CD4-positive, alpha-beta memory T cell (primary cell): ENCODE data around the gene ALK. TPM values are rescaled to one million over a fixed set of nuclear protein-coding genes. Genes with fewer than 3 reads are reported as not detected.

Experiments used
- CTCF ChIA-PET: fragments of 350-600 bp; sonication (Branson Sonifier 250); formaldehyde crosslinking; loops from one replicate; lab custom pipeline; 2021; ENCODE audit warnings: inconsistent platforms; ENCODE audit not compliant: partially characterized antibody; lab: Charles Lee
- POLR2A ChIA-PET: fragments of 350-600 bp; sonication (Branson Sonifier 250); formaldehyde crosslinking; loops from one replicate; lab custom pipeline; 2021; ENCODE audit not compliant: partially characterized antibody; lab: Charles Lee
- DNase-seq, 5 donors: peaks; one replicate each; pipeline versions ENCODE4 v3.0.0 to v3.0.0-alpha.2; 2020 to 2022; ENCODE audit warnings: mixed read lengths in 1 of 5
- H3K27ac ChIP-seq: one replicate; pipeline ENCODE4 v1.7.0; 2013; ENCODE audit warnings: low read depth, low read length
- H3K27me3 ChIP-seq: 2 replicates; pipeline ENCODE4 v1.7.0; 2013; ENCODE audit warnings: mild to moderate bottlenecking, low read length, moderate library complexity; ENCODE audit not compliant: insufficient read depth
- H3K36me3 ChIP-seq: 2 replicates; pipeline ENCODE4 v1.7.0; 2013; ENCODE audit warnings: mild to moderate bottlenecking, low read length, moderate library complexity; ENCODE audit not compliant: insufficient read depth
- H3K4me1 ChIP-seq: 2 replicates; pipeline ENCODE4 v1.7.0; 2013; ENCODE audit warnings: mild to moderate bottlenecking, low read length, moderate library complexity; ENCODE audit not compliant: insufficient read depth
- H3K4me3 ChIP-seq, 2 donors: one replicate each; pipeline ENCODE4 v1.7.0; 2013; ENCODE audit warnings: low read length in 2 of 2, mild to moderate bottlenecking in 1 of 2
- H3K9me3 ChIP-seq, 2 donors: one replicate each; pipeline ENCODE4 v1.7.0; 2013; ENCODE audit warnings: low read length in 2 of 2, control low read depth in 1 of 2; ENCODE audit not compliant: control insufficient read depth in 1 of 2
- H3K27ac Mint-ChIP-seq, 7 donors: one replicate each; pipeline ENCODE4 v1.8.0; 2020 to 2021; ENCODE audit warnings: mixed read lengths in 7 of 7, mild to moderate bottlenecking in 6 of 7, inconsistent platforms in 3 of 7, moderate library complexity in 3 of 7
- H3K27me3 Mint-ChIP-seq, 2 donors: one replicate each; pipeline ENCODE4 v1.8.0; 2020 to 2021; ENCODE audit warnings: mixed read lengths in 2 of 2
- H3K36me3 Mint-ChIP-seq, 2 donors: one replicate each; pipeline ENCODE4 v1.8.0; 2020 to 2021; ENCODE audit warnings: mixed read lengths in 2 of 2, inconsistent platforms in 1 of 2, mild to moderate bottlenecking in 1 of 2
- H3K4me1 Mint-ChIP-seq, 4 donors: one replicate each; pipeline ENCODE4 v1.8.0; 2020 to 2021; ENCODE audit warnings: mixed read lengths in 4 of 4, mild to moderate bottlenecking in 1 of 4
- H3K4me3 Mint-ChIP-seq, 8 donors: one replicate each; pipeline ENCODE4 v1.8.0; 2020 to 2021; ENCODE audit warnings: mixed read lengths in 8 of 8, mild to moderate bottlenecking in 7 of 8, moderate library complexity in 6 of 8, inconsistent platforms in 3 of 8
- H3K9me3 Mint-ChIP-seq, 8 donors: one replicate each; pipeline ENCODE4 v1.8.0; 2020 to 2021; ENCODE audit warnings: mixed read lengths in 8 of 8, mild to moderate bottlenecking in 5 of 8, inconsistent platforms in 3 of 8, moderate library complexity in 1 of 8
- intact Hi-C: fragments of 100-400 bp; cut with micrococcal nuclease; formaldehyde crosslinking; loops from one replicate; pipeline ENCODE4 v1.15.1; 2023
- polyA plus RNA-seq, 2 donors: library from polyadenylated mRNA; unstranded; fragments of 300-500 nt; fragmentation: Illumina TruSeq; gene quantifications; one replicate each; pipeline ENCODE4 v1.2.3, GENCODE V29; 2021
- total RNA-seq, 2 experiments: library from RNA; stranded (reverse); gene quantifications; one replicate each; pipeline ENCODE4 v1.2.3, GENCODE V29; 2021

Gene ALK
- total and polyA plus RNA-seq, 4 experiments from 2014 or later: 0.07 TPM; not detected in 3

- H3K36me3 Mint-ChIP-seq: no peaks in the 10 kb centered on the region
- H3K27ac Mint-ChIP-seq: peak overlapping the region in 1 of 7 donors; percentile 54
- no peaks in the 10 kb centered on the region for H3K36me3 ChIP-seq
- H3K27ac ChIP-seq: no peak overlapping the region
- H3K9me3 Mint-ChIP-seq: no peaks in the 10 kb centered on the region
- H3K27me3 Mint-ChIP-seq: no peaks in the 10 kb centered on the region
- H3K4me1 ChIP-seq: no peaks in the 10 kb centered on the region
- no peak overlapping the region for H3K4me3 ChIP-seq
- POLR2A ChIA-PET: no interaction called here
- peaks cover 0 to 3% (median 0%) of the 10 kb centered on the region in 4 donors for H3K4me1 Mint-ChIP-seq
- no peak overlapping the region for H3K4me3 Mint-ChIP-seq
- no peaks in the 10 kb centered on the region for H3K27me3 ChIP-seq
- DNase-seq: no peak
- CTCF ChIA-PET: no interaction called here
- intact Hi-C loops: no loop called here
- H3K9me3 ChIP-seq: no peaks in the 10 kb centered on the region
These were observed 702.7 kb downstream of the ALK start for GRCh38 chr2:29218550-29219125.

GRCh38 chr2:29218071-29218470 is 703.3 kb downstream of the ALK start:
- peaks cover 0 to 3% (median 0%) of the 10 kb centered on the region in 4 donors for H3K4me1 Mint-ChIP-seq
- Histone ChIP-seq H3K36me3 (no peaks in the 10 kb centered on the region), H3K9me3 (no peaks in the 10 kb centered on the region), H3K27ac (no peak overlapping the region), H3K4me3 (no peak overlapping the region), H3K27me3 (no peaks in the 10 kb centered on the region), H3K4me1 (no peaks in the 10 kb centered on the region)
- H3K36me3 Mint-ChIP-seq: no peaks in the 10 kb centered on the region
- ChIA-PET POLR2A (no interaction called here), CTCF (no interaction called here)
- no peak for DNase-seq
- intact Hi-C loops: no loop called here
- H3K27me3 Mint-ChIP-seq: no peaks in the 10 kb centered on the region
- H3K9me3 Mint-ChIP-seq: no peaks in the 10 kb centered on the region
- H3K27ac Mint-ChIP-seq: peak overlapping the region in 1 of 7 donors; percentile 54
- H3K4me3 Mint-ChIP-seq: no peak overlapping the region

- ChIA-PET CTCF (no interaction called here), POLR2A (no interaction called here)
- no peak overlapping the region for H3K4me3 ChIP-seq
- H3K27me3 ChIP-seq: no peaks in the 10 kb centered on the region
- Mint-ChIP-seq H3K9me3 (peaks cover 0 to 2% (median 0%) of the 10 kb centered on the region in 8 donors), H3K4me3 (no peak overlapping the region), H3K27ac (no peak overlapping the region), H3K4me1 (peaks cover 0 to 3% (median 0%) of the 10 kb centered on the region in 4 donors), H3K27me3 (no peaks in the 10 kb centered on the region), H3K36me3 (no peaks in the 10 kb centered on the region)
- no peaks in the 10 kb centered on the region for H3K4me1 ChIP-seq
- H3K27ac ChIP-seq: no peak overlapping the region
- DNase-seq: no peak
- H3K36me3 ChIP-seq: no peaks in the 10 kb centered on the region
- H3K9me3 ChIP-seq: no peaks in the 10 kb centered on the region
- intact Hi-C loops: no loop called here
These were observed 704.8 kb downstream of the ALK start for GRCh38 chr2:29216609-29216909.

- Mint-ChIP-seq H3K4me1 (peaks cover 0 to 3% (median 0%) of the 10 kb centered on the region in 4 donors), H3K4me3 (no peak overlapping the region), H3K36me3 (no peaks in the 10 kb centered on the region), H3K27ac (no peak overlapping the region), H3K27me3 (no peaks in the 10 kb centered on the region), H3K9me3 (peaks cover 0 to 2% (median 0%) of the 10 kb centered on the region in 8 donors)
- CTCF ChIA-PET: interaction anchor here (0.6 kb wide), 1 partner anchor 220 kb away, joined by 3 read pairs; no protein-coding TSS in a partner anchor
- no peak for DNase-seq
- Histone ChIP-seq H3K27me3 (no peaks in the 10 kb centered on the region), H3K36me3 (no peaks in the 10 kb centered on the region), H3K27ac (no peak overlapping the region), H3K4me3 (no peak overlapping the region), H3K4me1 (no peaks in the 10 kb centered on the region), H3K9me3 (no peaks in the 10 kb centered on the region)
- POLR2A ChIA-PET: no interaction called here
- intact Hi-C loops: no loop called here
These were observed 705.4 kb downstream of the ALK start for GRCh38 chr2:29215739-29216608.

GRCh38 chr2:29215073-29215472 is 706.3 kb downstream of the ALK start:
- H3K27ac ChIP-seq: no peak overlapping the region
- H3K4me3 ChIP-seq: no peak overlapping the region
- CTCF ChIA-PET: no interaction called here
- H3K9me3 ChIP-seq: no peaks in the 10 kb centered on the region
- Mint-ChIP-seq H3K36me3 (no peaks in the 10 kb centered on the region), H3K4me3 (no peak overlapping the region), H3K27me3 (no peaks in the 10 kb centered on the region), H3K4me1 (peaks cover 0 to 3% (median 0%) of the 10 kb centered on the region in 4 donors), H3K27ac (no peak overlapping the region), H3K9me3 (peaks cover 0 to 2% (median 0%) of the 10 kb centered on the region in 8 donors)
- no peaks in the 10 kb centered on the region for H3K27me3 ChIP-seq
- H3K4me1 ChIP-seq: no peaks in the 10 kb centered on the region
- no peak for DNase-seq
- H3K36me3 ChIP-seq: no peaks in the 10 kb centered on the region
- POLR2A ChIA-PET: no interaction called here
- intact Hi-C loops: no loop called here

- no peaks in the 10 kb centered on the region for H3K27me3 Mint-ChIP-seq
These were observed 707.5 kb downstream of the ALK start for GRCh38 chr2:29213888-29214291.

GRCh38 chr2:29212009-29212408 is 709.4 kb downstream of the ALK start:
- Histone ChIP-seq H3K27ac (no peak overlapping the region), H3K36me3 (no peaks in the 10 kb centered on the region), H3K9me3 (no peaks in the 10 kb centered on the region), H3K4me3 (no peak overlapping the region), H3K27me3 (no peaks in the 10 kb centered on the region), H3K4me1 (no peaks in the 10 kb centered on the region)
- CTCF ChIA-PET: no interaction called here
- Mint-ChIP-seq H3K27ac (peak overlapping the region in 2 of 7 donors; percentile 11 to 36), H3K4me1 (peaks cover 0 to 3% (median 0%) of the 10 kb centered on the region in 4 donors), H3K36me3 (peaks cover 3 to 10% of the 10 kb centered on the region in 2 donors), H3K4me3 (no peak overlapping the region), H3K9me3 (peaks cover 0 to 2% (median 0%) of the 10 kb centered on the region in 8 donors), H3K27me3 (no peaks in the 10 kb centered on the region)
- DNase-seq: no peak
- POLR2A ChIA-PET: no interaction called here
- intact Hi-C loops: no loop called here

More at GRCh38 chr2:29213888-29214291, 707.5 kb downstream of the ALK start:
- Histone ChIP-seq H3K36me3 (no peaks in the 10 kb centered on the region), H3K4me1 (no peaks in the 10 kb centered on the region), H3K27me3 (no peaks in the 10 kb centered on the region), H3K9me3 (no peaks in the 10 kb centered on the region), H3K4me3 (no peak overlapping the region), H3K27ac (no peak overlapping the region)
- H3K27ac Mint-ChIP-seq: peak overlapping the region in 1 of 7 donors; percentile 38
- ChIA-PET POLR2A (no interaction called here), CTCF (no interaction called here)
- peaks cover 0 to 2% (median 0%) of the 10 kb centered on the region in 8 donors for H3K9me3 Mint-ChIP-seq
- no peaks in the 10 kb centered on the region for H3K36me3 Mint-ChIP-seq
- no peak for DNase-seq
- intact Hi-C loops: no loop called here
- H3K4me1 Mint-ChIP-seq: peaks cover 0 to 3% (median 0%) of the 10 kb centered on the region in 4 donors
- no peak overlapping the region for H3K4me3 Mint-ChIP-seq
